Activated naive CD4-positive, alpha-beta T cell treated with anti-CD3 and anti-CD28 coated beads for 36 hours (primary cell): ENCODE measurements around the gene RYR2. TPM values are rescaled to one million over a fixed set of nuclear protein-coding genes. Genes with fewer than 3 reads are reported as not detected.
"Not testable (repeated sequence)": the region's sequence is repeated elsewhere in the genome, so short reads cannot be mapped to it uniquely, and the experiment has no call there.

Experiments
- CTCF ChIA-PET: fragments of 350-600 bp; sonication (Branson Sonifier 250); formaldehyde crosslinking; loops from one replicate; lab custom pipeline; 2021; ENCODE audit warnings: antibody characterized with exemption; lab: Charles Lee
- DNase-seq: peaks from one replicate; pipeline ENCODE4 v3.0.0-alpha.2; 2020
- H3K27ac Mint-ChIP-seq: one replicate; pipeline ENCODE4 v1.8.0; 2021; ENCODE audit warnings: mild to moderate bottlenecking, mixed read lengths
- H3K27me3 Mint-ChIP-seq: one replicate; pipeline ENCODE4 v1.8.0; 2021; ENCODE audit warnings: low read depth, mixed read lengths
- H3K36me3 Mint-ChIP-seq: one replicate; pipeline ENCODE4 v1.8.0; 2021; ENCODE audit warnings: low read depth, mixed read lengths
- H3K4me1 Mint-ChIP-seq: one replicate; pipeline ENCODE4 v1.8.0; 2021; ENCODE audit warnings: low read depth, mixed read lengths
- H3K4me3 Mint-ChIP-seq: one replicate; pipeline ENCODE4 v1.8.0; 2021; ENCODE audit warnings: mild to moderate bottlenecking, moderate library complexity, mixed read lengths
- H3K9me3 Mint-ChIP-seq: one replicate; pipeline ENCODE4 v1.8.0; 2021; ENCODE audit warnings: mixed read lengths
- intact Hi-C: fragments of 100-400 bp; cut with micrococcal nuclease; formaldehyde crosslinking; loops from one replicate; pipeline ENCODE4 v1.15.1; 2023
- total RNA-seq, 2 experiments: library from RNA; stranded (reverse); gene quantifications; one replicate each; pipeline ENCODE4 v1.2.3, GENCODE V29; 2021

The RYR2 gene
- total RNA-seq, 2 experiments from 2014 or later = not detected

- Mint-ChIP-seq H3K36me3 (no peaks in the 10 kb centered on the region), H3K4me1 (no peaks in the 10 kb centered on the region), H3K4me3 (no peak overlapping the region), H3K9me3 (no peaks in the 10 kb centered on the region), H3K27me3 (peaks cover 6% of the 10 kb centered on the region), H3K27ac (no peak overlapping the region)
- CTCF ChIA-PET = no interaction called here
- no peak for DNase-seq
- intact Hi-C loops = loop anchor here (10.0 kb wide), 1 partner anchor 340 kb away; no protein-coding TSS in a partner anchor
These were observed 762.5 kb downstream of the RYR2 start for GRCh38 chr1:237804516-237804915.

GRCh38 chr1:237809099-237809498 is 767.1 kb downstream of the RYR2 start:
- H3K36me3 Mint-ChIP-seq = no peaks in the 10 kb centered on the region
- H3K27ac Mint-ChIP-seq = no peak overlapping the region
- intact Hi-C loops = loop anchor here (10.0 kb wide), 1 partner anchor 336 kb away; no protein-coding TSS in a partner anchor
- H3K27me3 Mint-ChIP-seq = peaks cover 6% of the 10 kb centered on the region
- no peaks in the 10 kb centered on the region for H3K9me3 Mint-ChIP-seq
- DNase-seq = no peak
- CTCF ChIA-PET = interaction anchor here (0.6 to 1.6 kb wide), 3 partner anchors 8 to 1857 kb away, joined by 3 to 4 read pairs (median 3); no protein-coding TSS in a partner anchor
- H3K4me3 Mint-ChIP-seq = no peak overlapping the region
- no peaks in the 10 kb centered on the region for H3K4me1 Mint-ChIP-seq

- Mint-ChIP-seq H3K27me3 (peaks cover 13% of the 10 kb centered on the region), H3K4me1 (no peaks in the 10 kb centered on the region), H3K27ac (no peak overlapping the region), H3K36me3 (no peaks in the 10 kb centered on the region), H3K4me3 (no peak overlapping the region), H3K9me3 (no peaks in the 10 kb centered on the region)
- DNase-seq = no peak
- CTCF ChIA-PET = interaction anchor here (0.7 kb wide), 1 partner anchor 30 kb away, joined by 4 read pairs; no protein-coding TSS in a partner anchor
- intact Hi-C loops = no loop called here
These were observed 769.6 kb downstream of the RYR2 start for GRCh38 chr1:237811633-237812032.

DNA sequence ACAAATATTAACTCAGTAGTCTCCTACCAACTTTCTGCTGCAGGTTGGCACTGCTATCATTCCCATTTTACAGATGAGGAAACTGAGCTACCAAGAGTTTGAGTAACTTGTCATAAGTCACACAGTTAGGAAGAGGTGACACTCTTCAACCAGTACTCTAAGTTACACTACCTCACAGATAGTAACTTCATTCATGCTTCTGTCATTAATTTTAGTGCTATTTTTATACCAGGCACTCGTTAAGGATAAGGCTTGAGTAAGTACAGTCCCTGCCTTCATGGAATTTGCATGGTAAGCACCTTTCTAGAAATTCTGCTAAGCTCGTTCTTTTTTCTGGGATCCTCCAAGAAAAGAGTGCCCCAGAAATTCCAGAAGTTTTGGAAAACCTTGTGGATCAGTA is 770.1 kb downstream of the RYR2 start:
- no peak overlapping the region for H3K27ac Mint-ChIP-seq
- CTCF ChIA-PET = no interaction called here
- intact Hi-C loops = no loop called here
- H3K36me3 Mint-ChIP-seq = no peaks in the 10 kb centered on the region
- H3K9me3 Mint-ChIP-seq = no peaks in the 10 kb centered on the region
- no peak for DNase-seq
- no peaks in the 10 kb centered on the region for H3K4me1 Mint-ChIP-seq
- H3K4me3 Mint-ChIP-seq = no peak overlapping the region
- peaks cover 9% of the 10 kb centered on the region for H3K27me3 Mint-ChIP-seq

DNA sequence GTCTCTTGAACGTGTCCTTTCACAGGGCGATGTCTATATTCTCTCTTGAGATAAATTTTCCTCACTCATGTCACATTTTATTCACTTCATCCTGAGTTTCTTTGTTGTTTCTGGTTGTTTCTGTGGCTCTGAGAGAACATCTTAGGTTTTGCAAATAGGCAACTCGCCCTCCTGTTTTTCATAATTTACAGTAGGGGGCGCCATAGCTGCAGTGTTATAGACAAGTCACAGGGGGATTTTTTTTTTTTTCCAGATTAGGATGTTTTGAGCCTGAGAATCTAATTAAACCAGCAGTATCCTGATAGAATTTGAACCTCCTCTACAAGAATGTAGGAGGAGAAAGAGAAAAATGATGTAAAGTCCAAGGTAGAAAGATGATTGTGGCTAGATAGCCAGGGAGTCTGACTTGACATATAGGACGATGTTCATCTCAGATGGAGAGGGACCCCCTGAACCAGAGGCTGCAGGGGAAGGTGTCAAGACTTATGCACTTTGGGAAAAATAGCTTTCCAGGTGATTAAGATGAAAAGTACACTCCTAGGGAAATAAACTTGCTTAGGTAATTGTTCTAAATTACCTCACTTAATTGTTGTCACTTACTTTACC is 772.4 kb downstream of the RYR2 start:
- intact Hi-C loops = no loop called here
- Mint-ChIP-seq H3K27me3 (peaks cover 10% of the 10 kb centered on the region), H3K4me3 (no peak overlapping the region), H3K27ac (no peak overlapping the region), H3K4me1 (no peaks in the 10 kb centered on the region), H3K36me3 (no peaks in the 10 kb centered on the region), H3K9me3 (no peaks in the 10 kb centered on the region)
- DNase-seq = no peak
- CTCF ChIA-PET = no interaction called here

DNA sequence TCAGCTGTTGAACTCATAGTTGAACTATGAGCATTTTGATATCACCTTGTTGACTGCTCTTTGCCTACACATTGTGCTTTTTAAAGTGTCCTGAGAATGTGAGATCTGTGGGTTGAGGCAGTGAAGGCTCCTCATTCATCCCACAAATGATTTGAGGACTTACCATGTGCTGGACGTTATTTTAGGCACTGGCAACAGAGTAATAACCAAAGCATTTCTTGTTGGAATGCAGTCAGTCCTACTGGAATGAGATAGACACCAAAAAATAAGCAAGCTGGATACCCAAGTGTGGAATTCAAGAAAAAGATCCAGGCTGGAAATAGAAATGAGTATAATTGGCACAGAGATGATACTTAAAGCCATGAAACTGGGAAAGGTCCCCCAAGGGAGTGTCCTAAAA is 775.3 kb downstream of the RYR2 start:
- DNase-seq = no peak
- Mint-ChIP-seq H3K4me1 (no peaks in the 10 kb centered on the region), H3K36me3 (no peaks in the 10 kb centered on the region), H3K9me3 (no peaks in the 10 kb centered on the region), H3K27ac (no peak overlapping the region), H3K4me3 (no peak overlapping the region), H3K27me3 (peaks cover 10% of the 10 kb centered on the region)
- CTCF ChIA-PET = interaction anchor here (1.0 kb wide), 1 partner anchor 9 kb away, joined by 4 read pairs; no protein-coding TSS in a partner anchor
- intact Hi-C loops = no loop called here

- H3K9me3 Mint-ChIP-seq, H3K27me3 Mint-ChIP-seq, H3K27ac Mint-ChIP-seq, CTCF ChIA-PET, intact Hi-C loops, H3K4me1 Mint-ChIP-seq, H3K4me3 Mint-ChIP-seq, H3K36me3 Mint-ChIP-seq, DNase-seq: not testable (repeated sequence)
These were observed 778.6 kb downstream of the RYR2 start for GRCh38 chr1:237820634-237821033.

DNA sequence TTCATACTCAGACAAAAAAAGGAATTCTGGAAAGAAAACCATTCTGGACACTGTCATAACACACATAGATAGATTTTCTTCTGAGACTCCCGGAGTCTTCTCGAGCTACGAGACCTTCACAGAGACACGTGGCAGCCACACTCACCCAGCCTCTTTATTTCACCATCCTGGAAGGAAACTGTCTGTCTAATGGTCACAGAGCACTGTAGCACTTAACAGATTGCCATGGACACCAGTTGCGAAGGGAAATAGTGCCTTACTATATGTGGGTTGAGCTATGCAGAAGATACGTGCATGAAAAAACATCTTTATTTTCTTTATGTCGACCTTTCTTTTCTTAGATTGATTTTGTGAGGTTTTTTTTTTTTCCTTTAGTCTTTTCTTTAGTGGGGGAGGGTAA is 790.9 kb downstream of the RYR2 start:
- Mint-ChIP-seq H3K4me1 (no peaks in the 10 kb centered on the region), H3K9me3 (no peaks in the 10 kb centered on the region), H3K27ac (no peak overlapping the region), H3K4me3 (no peak overlapping the region), H3K27me3 (no peaks in the 10 kb centered on the region), H3K36me3 (no peaks in the 10 kb centered on the region)
- intact Hi-C loops = no loop called here
- no peak for DNase-seq
- CTCF ChIA-PET = no interaction called here

DNA sequence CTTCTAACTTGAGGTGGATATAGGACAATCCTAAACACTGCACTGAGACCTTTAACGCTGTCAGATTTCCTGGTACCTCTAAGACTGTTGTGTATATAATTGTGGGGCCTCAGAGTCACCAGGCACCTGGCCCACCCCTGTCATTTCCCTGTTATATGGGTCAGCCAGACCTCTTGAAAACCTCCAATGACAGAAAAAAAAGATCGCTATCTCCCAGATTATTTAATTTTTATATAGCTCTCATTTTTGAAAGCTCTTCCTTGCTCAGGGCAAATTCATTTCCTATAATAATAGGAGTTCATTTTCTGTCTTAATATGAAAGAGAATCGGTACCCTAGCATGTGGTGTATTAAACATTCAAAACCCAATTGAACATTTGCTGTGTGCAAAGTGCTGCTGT is 792.1 kb downstream of the RYR2 start:
- Mint-ChIP-seq H3K9me3 (no peaks in the 10 kb centered on the region), H3K36me3 (no peaks in the 10 kb centered on the region), H3K4me1 (no peaks in the 10 kb centered on the region), H3K4me3 (no peak overlapping the region), H3K27ac (no peak overlapping the region), H3K27me3 (peaks cover under 1% of the 10 kb centered on the region)
- DNase-seq = no peak
- intact Hi-C loops = no loop called here
- CTCF ChIA-PET = no interaction called here

DNA sequence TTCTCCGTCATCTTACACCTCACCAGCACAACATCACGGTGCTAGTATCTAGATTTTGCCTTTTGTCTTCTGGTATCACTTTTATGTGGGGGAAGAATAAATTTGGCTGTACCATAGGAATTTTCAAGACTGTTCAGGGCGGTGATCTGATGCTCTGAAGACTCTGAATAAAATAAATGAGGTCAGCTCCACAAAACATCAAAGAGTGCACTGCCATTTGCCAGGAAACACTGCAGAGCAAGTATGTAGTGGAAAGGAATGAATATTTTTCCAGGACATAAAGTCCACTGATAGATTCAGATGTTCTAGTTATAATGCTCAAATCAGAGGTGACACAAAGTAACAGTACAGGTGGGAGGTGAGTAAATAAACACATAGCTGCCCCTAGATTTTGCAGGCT is 792.5 kb downstream of the RYR2 start:
- Mint-ChIP-seq H3K27ac (no peak overlapping the region), H3K4me1 (no peaks in the 10 kb centered on the region), H3K4me3 (no peak overlapping the region), H3K36me3 (no peaks in the 10 kb centered on the region), H3K9me3 (no peaks in the 10 kb centered on the region), H3K27me3 (peaks cover 2% of the 10 kb centered on the region)
- no peak for DNase-seq
- intact Hi-C loops = no loop called here
- CTCF ChIA-PET = no interaction called here

- Mint-ChIP-seq H3K9me3 (no peaks in the 10 kb centered on the region), H3K27ac (no peak overlapping the region), H3K36me3 (no peaks in the 10 kb centered on the region), H3K4me3 (no peak overlapping the region), H3K27me3 (peaks cover 2% of the 10 kb centered on the region), H3K4me1 (no peaks in the 10 kb centered on the region)
- intact Hi-C loops = no loop called here
- no peak for DNase-seq
- CTCF ChIA-PET = interaction anchor here (0.6 to 0.7 kb wide), 2 partner anchors 51 to 296 kb away, joined by 5 to 6 read pairs; no protein-coding TSS in a partner anchor
These were observed 796.3 kb downstream of the RYR2 start for GRCh38 chr1:237838320-237838719.

DNA sequence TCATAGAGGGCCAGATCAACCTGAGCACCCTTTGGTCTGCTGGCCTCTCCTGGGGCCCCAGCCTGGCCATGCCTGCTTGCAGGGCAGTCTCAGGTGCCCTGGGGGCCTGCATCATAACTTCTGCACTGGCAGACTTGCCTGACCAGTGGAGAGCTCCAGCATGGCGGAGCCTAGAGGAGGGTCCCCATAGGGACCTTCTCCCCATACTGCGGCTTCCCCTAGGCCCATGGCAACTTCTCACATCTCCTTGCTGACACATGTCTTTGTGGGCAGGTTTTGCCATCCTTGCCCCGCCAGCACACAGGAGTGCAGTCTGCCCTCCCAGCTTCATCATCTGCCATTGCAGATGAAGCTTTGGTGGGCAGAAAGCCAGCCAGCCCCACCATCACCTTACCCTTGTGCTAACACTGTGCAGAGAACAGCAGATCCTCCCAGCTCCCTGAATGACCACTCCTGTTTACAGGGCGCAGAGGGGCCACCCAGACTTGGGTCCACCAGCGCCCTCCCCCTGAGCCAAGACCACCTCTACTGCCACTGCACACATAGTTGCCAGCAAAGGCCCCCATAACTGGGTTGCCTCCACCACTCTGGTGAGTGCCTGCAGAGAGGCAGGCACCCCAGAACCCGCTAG is 797.0 kb downstream of the RYR2 start:
- peaks cover 2% of the 10 kb centered on the region for H3K27me3 Mint-ChIP-seq
- intact Hi-C loops = no loop called here
- no peak for DNase-seq
- H3K4me3 Mint-ChIP-seq = no peak overlapping the region
- H3K36me3 Mint-ChIP-seq = no peaks in the 10 kb centered on the region
- H3K9me3 Mint-ChIP-seq = no peaks in the 10 kb centered on the region
- CTCF ChIA-PET = no interaction called here
- H3K4me1 Mint-ChIP-seq = no peaks in the 10 kb centered on the region
- H3K27ac Mint-ChIP-seq = no peak overlapping the region

DNA sequence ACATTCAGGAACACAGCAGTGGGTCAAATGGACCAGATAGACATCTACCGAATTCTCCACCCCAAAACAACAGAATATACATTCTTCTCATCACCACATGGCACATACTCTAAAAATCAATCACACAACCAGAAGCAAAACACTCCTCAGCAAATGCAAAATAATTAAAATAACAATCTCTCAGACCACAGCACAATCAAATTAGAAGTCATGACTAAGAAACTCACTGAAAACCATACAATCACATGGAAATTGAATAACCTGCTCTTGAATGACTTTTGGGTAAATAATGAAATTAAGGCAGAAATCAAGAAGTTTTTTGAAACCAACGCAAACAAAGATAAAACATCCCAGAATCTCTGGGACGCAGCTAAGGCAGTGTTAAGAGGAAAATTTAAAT is 799.5 kb downstream of the RYR2 start:
- Mint-ChIP-seq H3K36me3 (no peaks in the 10 kb centered on the region), H3K27ac (no peak overlapping the region), H3K4me3 (no peak overlapping the region), H3K9me3 (no peaks in the 10 kb centered on the region), H3K4me1 (no peaks in the 10 kb centered on the region), H3K27me3 (peaks cover 2% of the 10 kb centered on the region)
- CTCF ChIA-PET = no interaction called here
- no peak for DNase-seq
- intact Hi-C loops = no loop called here
